ENCODE results near the gene LIMK1. TPM values are rescaled to one million over a fixed set of nuclear protein-coding genes. Genes with fewer than 3 reads are reported as not detected.

LIMK1 gene
- total RNA-seq, 1 experiment from 2014 or later, result 63.8 TPM

- Histone ChIP-seq H3K79me1 (ENCODE audit: insufficient read depth, low read depth, low read length, poor library complexity, severe bottlenecking) (no peaks in the 10 kb centered on the region), H3K23ac (ENCODE audit: insufficient read length, low read depth, low read length) (no peak overlapping the region), H3K9me3 (ENCODE audit: control insufficient read depth, low read depth, low read length) (no peaks in the 10 kb centered on the region), H3K14ac (ENCODE audit: insufficient read depth, low read length) (no peak overlapping the region), H3K4me1 (ENCODE audit: insufficient read depth, low read length) (no peaks in the 10 kb centered on the region), H3K4me2 (ENCODE audit: insufficient read depth, insufficient read length, low read length) (no peak overlapping the region), H2BK20ac (ENCODE audit: low read depth, low read length, poor library complexity, severe bottlenecking) (no peak overlapping the region), H2BK12ac (ENCODE audit: insufficient read length, low read depth, low read length) (no peak overlapping the region), H4K8ac (replicated peaks; ENCODE audit: insufficient read length, low read depth, low read length) (no peak overlapping the region), H3K9ac (ENCODE audit: extremely low read depth, insufficient read length, low read length) (no peak overlapping the region), H3T11ph (ENCODE audit: low read length) (no peak overlapping the region), H3K18ac (ENCODE audit: insufficient read length, low read depth, low read length) (no peak overlapping the region), H4K20me1 (ENCODE audit: control insufficient read depth, insufficient read depth, insufficient read length) (no peaks in the 10 kb centered on the region), H3K27ac (ENCODE audit: insufficient read length, low read depth, low read length) (no peak overlapping the region), H2BK120ac (ENCODE audit: low read depth, low read length, poor library complexity, severe bottlenecking) (no peak overlapping the region), H3K56ac (ENCODE audit: insufficient read length, low read depth, low read length) (no peak overlapping the region), H4K5ac (ENCODE audit: insufficient read length, low read depth, low read length) (no peak overlapping the region), H2AK5ac (ENCODE audit: insufficient read length, low read length) (no peak overlapping the region), H2AFZ (ENCODE audit: low read length) (no peak overlapping the region), H2BK15ac (ENCODE audit: low read depth, low read length) (no peak overlapping the region), H3K4ac (ENCODE audit: low read depth, low read length) (no peak overlapping the region), H3K79me2 (ENCODE audit: insufficient read depth, low read length) (no peaks in the 10 kb centered on the region), H4K91ac (ENCODE audit: insufficient read length, low read depth, low read length) (no peak overlapping the region), H3K23me2 (ENCODE audit: insufficient read length, low read depth, low read length, poor library complexity, severe bottlenecking) (no peaks in the 10 kb centered on the region), H3K27me3 (ENCODE audit: insufficient read depth, low read length) (no peaks in the 10 kb centered on the region), H2BK5ac (ENCODE audit: insufficient read length, low read length) (no peak overlapping the region)
- Mint-ChIP-seq H3K27ac (no peak overlapping the region), H3K9me3 (no peaks in the 10 kb centered on the region), H3K4me3 (no peak overlapping the region), H3K27me3 (ENCODE audit: low read depth) (peaks cover 2% of the 10 kb centered on the region; the same call in 1 of the 2 replicates), H3K4me1 (peaks cover 7 to 26% of the 10 kb centered on the region in 2 experiments; a peak in 3 of 4 replicates), H3K36me3 (ENCODE audit: insufficient read depth in 1 of 3, low read depth in 3 of 3) (no peaks in the 10 kb centered on the region)
- no peak for TF ChIP-seq CTCF (conservative IDR thresholded peaks at IDR 0.05)
- no peak for DNase-seq
- no CpG with 5 or more reads among the region's 4 CpGs for WGBS (ENCODE audit: extremely low coverage, insufficient read length, low lambda C conversion rate)
Measured at GRCh38 chr7:74064696-74065095, 18.9 kb upstream of the LIMK1 start.
